ENCODE data around the gene GRIP1.
"Not testable (repeated sequence)": the region's sequence is repeated elsewhere in the genome, so short reads cannot be mapped to it uniquely, and the experiment has no call there.

The GRIP1 gene

DNA sequence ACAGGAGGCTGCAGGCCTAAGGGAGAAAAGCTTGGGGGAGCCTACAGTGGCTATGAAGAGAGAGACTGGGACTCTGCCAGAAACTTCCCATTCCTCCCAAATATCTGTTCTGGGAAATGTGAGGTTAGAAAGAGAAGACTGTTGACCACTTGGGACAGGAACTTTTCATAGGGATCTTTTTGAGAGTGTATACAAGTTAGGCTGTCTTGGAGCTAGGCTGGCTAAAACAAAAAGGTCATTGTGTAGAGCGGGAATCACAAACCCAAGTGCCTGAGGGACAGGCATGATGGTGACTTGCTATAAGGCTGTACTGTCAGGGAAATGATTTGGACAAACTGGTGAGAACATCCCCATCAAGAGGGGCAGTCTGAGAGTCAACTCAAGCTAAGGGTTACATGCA is 175.1 kb downstream of the GRIP1 start:
- DNase-seq = no peak

- no peak for DNase-seq
Measured at GRCh38 chr12:66502911-66503310, 176.0 kb downstream of the GRIP1 start.

GRCh38 chr12:66500841-66501240 is 178.0 kb downstream of the GRIP1 start:
- peak; percentile 3 for DNase-seq

GRCh38 chr12:66500091-66500490 is 178.8 kb downstream of the GRIP1 start:
- no peak for DNase-seq

DNA sequence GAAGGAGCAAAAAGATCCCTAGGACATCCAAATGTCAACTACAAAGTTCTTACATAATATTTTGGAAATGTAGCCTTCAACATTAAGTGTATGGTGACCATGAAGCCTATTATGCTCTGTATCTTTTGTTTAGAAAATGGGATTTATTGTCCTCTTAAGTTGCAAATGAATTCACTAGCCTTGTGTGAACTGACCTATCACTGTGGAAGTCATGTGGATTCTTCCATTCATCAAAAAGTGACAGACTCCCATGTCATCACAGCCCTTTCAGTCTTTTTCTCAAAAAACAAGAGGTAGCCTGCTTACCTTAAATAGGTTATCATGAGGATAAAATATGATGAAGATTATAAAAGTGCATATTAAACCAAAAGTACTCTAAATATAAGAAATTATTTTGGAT is 179.9 kb downstream of the GRIP1 start:
- DNase-seq = no peak

DNA sequence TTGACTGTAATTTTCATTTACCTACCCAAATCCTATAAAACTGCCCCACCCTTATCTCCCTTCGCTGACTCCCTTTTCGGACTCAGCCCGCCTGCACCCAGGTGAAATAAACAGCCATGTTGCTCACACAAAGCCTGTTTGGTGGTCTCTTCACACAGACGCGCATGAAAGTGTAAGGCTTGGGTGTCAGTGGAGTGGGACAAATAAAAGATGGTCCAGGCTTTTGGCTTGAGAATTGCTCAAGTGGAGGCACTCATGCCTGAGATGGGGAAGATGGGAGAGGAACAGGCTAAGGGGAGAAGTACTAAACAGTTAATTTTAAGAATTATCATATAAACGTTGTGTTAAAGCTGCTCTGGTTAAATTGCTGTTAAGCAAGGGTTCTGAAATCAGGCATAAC is 180.8 kb downstream of the GRIP1 start:
- not testable (repeated sequence) for DNase-seq

DNA sequence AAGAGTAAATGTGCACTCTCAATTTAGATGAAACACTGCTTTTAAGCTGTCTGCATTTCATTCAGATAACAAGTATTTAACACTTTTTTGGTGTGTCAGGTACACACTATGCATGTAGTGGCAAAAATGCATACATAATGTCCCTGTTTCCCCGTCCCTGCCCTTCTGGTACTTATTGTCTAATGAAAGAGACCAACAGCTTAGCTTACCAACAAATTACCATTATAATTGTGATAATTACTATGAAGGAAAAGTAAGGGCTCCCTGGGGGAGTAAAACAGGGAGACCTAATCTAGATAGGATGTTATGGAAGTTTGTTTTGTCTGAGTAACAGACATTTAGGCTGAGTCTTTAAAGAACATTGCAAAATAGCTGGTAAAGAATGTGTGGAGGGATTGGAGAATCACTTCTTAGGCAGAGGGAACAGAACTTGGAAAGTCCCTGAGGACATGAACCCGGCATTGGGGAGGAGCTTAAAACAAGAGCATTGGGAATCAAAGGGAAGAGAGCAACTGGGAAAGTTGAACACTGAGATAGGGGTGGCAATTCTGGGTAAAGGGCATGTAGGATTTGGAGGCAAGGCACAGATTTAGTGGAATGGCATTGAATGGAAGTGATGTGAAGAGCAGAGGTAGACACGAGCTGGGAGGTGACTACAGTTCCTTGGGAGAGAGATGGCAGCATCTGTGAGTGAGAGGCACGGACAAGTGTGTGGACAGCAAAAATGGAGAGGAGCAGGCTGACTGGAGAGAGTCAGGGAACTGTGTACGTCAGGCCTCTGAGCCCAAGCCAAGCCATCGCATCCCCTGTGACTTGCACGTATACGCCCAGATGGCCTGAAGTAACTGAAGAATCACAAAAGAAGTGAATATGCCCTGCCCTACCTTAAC is 181.6 kb downstream of the GRIP1 start:
- DNase-seq = no peak

- DNase-seq = no peak
Measured at GRCh38 chr12:66496595-66496994, 182.3 kb downstream of the GRIP1 start.

GRCh38 chr12:66495709-66496108 is 183.2 kb downstream of the GRIP1 start:
- DNase-seq = no peak

- DNase-seq = no peak
Measured at GRCh38 chr12:66493819-66494218, 185.1 kb downstream of the GRIP1 start.

DNA sequence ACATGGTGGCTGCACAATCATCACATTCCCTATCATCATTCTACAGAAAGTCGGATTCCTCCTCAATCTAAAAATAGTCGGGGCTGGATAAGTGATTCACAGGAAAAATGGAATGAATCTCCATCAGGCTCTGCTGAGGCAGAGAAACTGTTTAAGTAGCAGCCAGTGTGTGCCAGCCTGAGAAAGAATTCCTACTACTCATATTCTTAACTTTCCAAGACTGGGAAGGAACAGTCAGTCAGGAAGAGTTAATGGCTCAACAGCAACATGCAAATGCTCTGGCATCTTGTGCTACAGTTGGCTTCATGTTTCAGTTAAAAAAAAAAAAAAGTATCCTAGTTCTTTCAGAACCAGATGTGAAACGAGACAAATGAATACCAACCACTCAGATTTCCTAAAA is 187.0 kb downstream of the GRIP1 start:
- DNase-seq = no peak

DNA sequence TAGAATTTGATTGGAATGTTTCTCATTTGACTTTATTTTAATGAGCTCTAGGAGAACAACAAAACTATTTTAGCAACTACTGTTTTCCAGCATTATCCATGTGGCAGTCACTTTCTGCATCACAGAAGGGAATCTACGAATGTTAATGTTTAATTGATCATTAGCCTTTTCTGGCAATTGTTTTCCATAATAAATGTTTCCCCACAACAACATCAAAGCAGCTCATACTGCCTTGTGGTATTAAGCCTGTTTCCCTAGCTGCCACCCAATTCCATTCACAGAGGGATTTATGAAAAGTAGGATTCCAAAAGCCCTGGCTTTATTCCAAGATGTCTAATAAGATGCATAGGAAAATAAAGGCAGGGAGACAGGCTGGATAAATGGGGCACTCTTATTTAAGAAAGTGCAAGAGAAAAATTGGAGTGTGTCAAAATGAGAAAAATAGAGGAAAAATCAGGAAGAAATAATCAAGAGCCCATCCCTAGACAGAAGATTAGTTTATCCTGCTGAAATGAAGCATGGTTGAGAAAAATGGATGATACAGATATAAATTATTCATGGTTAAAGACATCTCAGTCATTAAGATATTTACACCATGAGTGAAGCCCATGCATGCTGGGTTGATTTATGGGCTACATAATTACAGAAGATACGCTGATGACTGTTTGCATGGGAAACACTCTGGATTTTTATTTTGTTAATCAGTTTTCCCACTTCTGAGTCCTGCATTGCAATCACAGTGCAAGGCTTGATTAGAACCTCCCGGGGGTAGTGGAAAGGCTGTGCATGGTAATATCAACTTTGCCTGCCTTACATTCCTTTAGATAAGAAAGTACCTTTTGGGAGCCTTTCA is 196.3 kb downstream of the GRIP1 start:
- DNase-seq = no peak

DNA sequence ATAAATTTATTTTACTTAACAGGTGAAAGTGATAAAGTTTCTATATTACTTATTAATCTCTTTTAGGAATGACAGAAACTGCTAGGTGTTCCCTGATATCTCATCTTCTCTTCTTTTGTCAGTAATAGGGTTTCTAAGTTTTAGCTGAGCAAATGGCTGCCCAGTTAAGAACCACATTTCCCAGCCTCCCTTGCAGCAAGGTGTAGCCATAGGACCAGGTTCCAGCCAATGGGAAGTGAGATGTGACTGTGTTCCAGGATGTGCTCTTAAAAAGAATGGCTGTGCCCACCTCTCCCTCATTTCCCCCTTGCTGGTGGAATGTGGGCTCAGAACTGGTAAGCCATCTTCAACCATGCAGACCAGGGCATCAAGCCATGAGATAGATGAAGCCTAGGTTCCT is 210.9 kb downstream of the GRIP1 start:
- DNase-seq = no peak

DNA sequence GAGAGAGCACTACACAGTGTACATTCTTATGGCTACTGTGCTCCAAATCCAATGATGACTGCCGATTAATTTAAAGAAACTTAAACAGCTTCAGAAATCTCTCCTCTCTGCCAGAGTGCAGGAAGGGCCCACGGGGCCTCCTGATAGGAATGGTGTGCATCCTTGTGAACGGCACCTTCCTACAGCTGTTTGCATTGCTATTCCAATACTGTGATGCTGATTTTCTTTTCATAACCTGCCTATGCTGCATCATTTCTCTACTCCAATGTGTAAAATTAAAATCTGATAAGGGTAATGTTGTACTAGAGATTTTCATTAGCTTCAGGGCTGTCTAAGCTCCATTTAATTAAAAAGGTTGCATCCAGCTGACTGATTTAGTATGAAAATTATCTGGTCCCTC is 217.5 kb downstream of the GRIP1 start:
- no peak for DNase-seq

DNA sequence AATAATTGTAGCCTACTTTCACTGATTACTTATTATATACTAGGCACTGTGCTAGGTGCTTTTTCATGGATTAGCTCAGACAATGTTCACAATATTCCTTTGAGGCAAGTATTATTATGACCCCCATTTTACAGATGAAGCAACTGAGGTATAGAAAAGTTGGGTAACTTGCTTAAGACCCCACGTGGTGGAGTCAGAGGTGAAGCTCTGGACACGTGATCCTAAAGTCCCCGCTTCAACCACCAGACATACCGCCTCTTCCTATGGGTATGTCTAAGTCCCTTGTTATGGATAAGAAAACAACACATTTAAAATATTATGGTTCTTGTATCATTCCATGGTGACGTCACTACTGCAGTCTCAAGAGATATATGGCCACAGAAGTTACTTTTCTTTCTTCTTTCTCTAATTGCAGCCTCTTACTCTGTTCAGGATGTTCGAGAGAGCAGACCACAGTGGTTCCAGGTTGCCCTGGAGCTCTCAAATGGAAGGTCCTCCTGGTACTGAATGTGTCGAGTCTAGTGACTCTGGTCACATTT is 218.9 kb downstream of the GRIP1 start:
- no peak for DNase-seq

DNA sequence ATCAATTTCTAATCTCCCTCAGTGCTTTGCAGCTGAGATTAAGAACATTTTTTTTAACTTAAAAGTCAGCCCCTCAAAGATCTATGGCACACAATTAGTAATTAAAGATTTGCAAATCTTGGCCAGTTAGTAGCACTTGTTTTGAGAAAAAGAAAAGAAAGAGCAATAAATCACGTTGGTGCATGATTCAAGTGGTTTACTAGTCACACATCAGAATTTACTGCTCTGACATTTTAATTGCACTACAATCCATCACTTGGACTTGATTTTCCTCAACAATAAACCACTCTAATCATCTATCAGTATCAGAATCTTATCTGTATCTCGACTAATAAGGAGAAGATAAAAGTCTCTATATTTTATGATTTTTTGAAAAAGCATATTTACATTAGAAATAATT is 222.3 kb downstream of the GRIP1 start:
- DNase-seq = no peak

GRCh38 chr12:66453844-66454243 is 225.0 kb downstream of the GRIP1 start:
- no peak for DNase-seq

DNA sequence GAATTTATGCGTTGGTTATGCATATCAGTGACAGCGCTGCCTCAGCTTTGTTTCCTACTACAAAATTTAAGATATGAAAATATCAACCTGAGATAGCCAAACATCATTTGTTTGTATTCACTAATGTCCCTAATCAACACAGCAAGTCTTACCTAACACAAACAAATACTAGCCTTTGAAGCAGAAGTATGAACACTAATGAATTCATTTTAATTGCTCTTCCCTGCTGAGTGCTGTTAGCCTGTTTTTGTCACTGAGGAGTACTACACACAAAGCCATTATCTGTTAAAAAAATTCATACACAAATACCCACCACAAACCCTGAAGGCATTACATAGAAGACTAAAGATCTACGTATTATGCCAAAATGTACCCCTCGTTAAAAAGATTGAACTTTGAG is 225.8 kb downstream of the GRIP1 start:
- DNase-seq = no peak

- DNase-seq = no peak
Measured at GRCh38 chr12:66449531-66449930, 229.3 kb downstream of the GRIP1 start.

DNA sequence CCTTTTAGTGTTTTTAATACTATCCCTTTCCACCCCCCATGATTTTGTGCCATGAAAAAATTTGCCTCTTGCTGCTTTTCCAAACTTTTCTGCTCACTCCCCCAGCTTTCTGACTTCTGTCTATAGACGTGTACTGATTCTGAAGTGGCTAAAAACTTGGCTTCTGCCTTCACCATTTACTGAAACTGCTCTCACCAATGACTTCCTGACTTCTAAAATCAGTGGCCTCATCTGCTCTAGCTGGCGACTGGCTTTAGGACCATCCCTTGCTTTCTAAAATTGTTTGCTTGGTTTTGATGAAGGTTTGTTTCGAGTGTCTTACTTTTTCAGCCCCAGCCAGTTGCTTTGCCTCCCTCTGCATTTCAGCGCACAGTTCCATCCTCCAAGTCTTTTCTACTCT is 231.2 kb downstream of the GRIP1 start:
- no peak for DNase-seq

GRCh38 chr12:66446276-66446675 is 232.6 kb downstream of the GRIP1 start:
- no peak for DNase-seq

DNA sequence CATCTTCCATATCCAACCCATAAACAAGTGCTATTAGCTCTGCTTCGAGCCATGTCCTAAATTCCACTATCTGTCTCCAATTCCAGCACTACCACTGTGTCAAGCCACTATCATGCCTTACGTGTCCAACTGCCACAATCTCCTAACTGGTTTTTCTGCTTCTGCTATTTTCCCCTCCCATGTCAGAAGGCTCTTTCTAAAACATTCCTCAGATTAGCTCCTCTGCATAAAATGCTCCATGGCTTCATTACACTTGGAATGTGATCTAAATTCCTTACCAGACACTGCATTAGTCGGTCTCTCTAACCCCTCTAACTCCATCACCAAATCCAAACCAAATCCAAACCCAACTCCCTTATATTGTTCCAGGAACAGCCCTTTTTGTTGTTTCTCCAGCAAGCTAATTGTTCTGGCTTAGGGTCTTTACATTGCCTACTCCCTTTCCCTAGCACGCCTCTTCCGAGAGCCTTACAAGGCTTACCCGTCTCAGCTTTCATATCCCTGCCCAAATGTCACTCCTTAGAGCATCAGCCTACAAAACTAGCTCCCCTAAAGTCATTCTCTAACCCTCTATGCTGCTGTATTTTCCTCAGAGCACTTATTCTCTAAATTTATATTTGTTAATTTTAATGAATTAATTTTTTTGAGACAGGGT is 236.8 kb downstream of the GRIP1 start:
- no peak for DNase-seq

GRCh38 chr12:66438601-66439000 is 240.3 kb downstream of the GRIP1 start:
- DNase-seq = no peak
